ENCODE data around the gene ST8SIA2. TPM values are rescaled to one million over a fixed set of nuclear protein-coding genes. Genes with fewer than 3 reads are reported as not detected.

ST8SIA2 gene, protein sequence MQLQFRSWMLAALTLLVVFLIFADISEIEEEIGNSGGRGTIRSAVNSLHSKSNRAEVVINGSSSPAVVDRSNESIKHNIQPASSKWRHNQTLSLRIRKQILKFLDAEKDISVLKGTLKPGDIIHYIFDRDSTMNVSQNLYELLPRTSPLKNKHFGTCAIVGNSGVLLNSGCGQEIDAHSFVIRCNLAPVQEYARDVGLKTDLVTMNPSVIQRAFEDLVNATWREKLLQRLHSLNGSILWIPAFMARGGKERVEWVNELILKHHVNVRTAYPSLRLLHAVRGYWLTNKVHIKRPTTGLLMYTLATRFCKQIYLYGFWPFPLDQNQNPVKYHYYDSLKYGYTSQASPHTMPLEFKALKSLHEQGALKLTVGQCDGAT
- total RNA-seq (2021; ENCODE audit: unreplicated experiment), result 0.15 TPM
- not detected for polyA plus RNA-seq (2012; ENCODE audit: insufficient read length)
- percentile 12 among the genes with signal in this experiment for Bru-seq, nascent RNA
- BruChase-seq, experiment 1, labeled RNA remaining after a 2-hour chase, result percentile 9 among the genes with signal in this experiment
- BruChase-seq, experiment 2, labeled RNA remaining after a 6-hour chase, result percentile 8 among the genes with signal in this experiment
- long read RNA-seq, result 0 reads

DNA sequence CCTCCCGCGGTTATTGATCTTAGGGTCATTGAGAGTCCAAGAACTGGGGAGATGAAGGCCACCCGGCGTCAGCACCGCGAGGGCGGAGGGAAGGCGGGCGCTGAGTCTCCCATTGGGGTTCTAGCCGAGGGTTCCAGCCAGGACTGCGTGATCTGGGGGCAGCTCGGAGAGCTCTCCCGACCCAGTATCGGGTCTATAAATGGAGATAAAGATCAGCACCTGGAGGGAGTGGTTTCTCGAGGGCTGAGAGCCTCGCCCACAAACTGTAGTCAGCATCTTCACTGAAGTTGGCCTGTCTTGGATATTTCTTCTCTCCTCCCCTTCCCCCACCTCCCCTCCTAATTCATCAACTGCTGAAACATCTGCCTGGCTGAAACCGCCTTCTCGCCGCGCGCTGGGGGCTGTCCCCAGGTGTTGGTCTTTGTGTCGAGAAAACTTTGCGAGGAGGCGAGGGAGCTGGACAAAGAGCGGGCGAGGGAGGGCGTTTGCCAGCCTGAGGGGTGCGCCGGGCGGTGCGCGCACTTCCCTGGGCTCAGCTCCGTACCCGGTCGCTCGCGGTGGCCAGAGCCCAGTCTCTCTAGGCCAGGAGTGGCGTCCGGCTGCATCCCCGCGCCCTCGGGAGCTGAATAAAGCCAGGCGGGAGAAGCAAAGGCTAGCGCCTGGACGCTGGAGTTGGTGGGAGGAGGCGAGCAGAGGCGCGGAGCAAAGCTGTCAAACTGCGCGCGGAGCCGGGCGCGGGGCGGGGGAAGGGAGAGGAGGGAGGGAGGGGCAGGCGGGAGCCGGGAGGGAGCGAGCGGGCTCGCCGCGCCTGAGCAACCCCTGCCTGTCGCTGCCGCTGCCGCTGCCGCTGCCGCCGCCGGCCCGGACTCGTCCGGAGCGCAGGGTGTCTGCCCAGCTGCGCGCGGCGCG, at the start of gene ST8SIA2:
TSS of gene ST8SIA2 (plus strand) at position 811 of the 909 bp plus-strand sequence. CDS start 184 bp downstream, outside the sequence.
- POLR2A ChIA-PET, result no interaction called here
- no peak for DNase-seq (ENCODE audit: low read depth, low spot score)
- intact Hi-C loops (cut with micrococcal nuclease; ENCODE audit: unreplicated experiment), result no loop called here
- peaks cover 53% of the 10 kb centered on the region for H3K27me3 ChIP-seq (ENCODE audit: control insufficient read depth, insufficient read depth, low read length)
- H3K4me3 ChIP-seq (ENCODE audit: low read depth in 2 of 2, low read length in 2 of 2), result peak within 1 kb of the TSS; percentile 30 to 31; a peak in 3 of 4 replicates
- CTCF ChIA-PET, result interaction anchor here (0.6 to 0.7 kb wide), 4 partner anchors 49 to 563 kb away, joined by 3 to 9 read pairs (median 4); no protein-coding TSS in a partner anchor
- H3K27ac ChIP-seq (ENCODE audit: low read length), result no peak within 1 kb of the TSS
- BruUV-seq (replicated peaks), result no TSS peak
- TF ChIP-seq, protein P1, sequence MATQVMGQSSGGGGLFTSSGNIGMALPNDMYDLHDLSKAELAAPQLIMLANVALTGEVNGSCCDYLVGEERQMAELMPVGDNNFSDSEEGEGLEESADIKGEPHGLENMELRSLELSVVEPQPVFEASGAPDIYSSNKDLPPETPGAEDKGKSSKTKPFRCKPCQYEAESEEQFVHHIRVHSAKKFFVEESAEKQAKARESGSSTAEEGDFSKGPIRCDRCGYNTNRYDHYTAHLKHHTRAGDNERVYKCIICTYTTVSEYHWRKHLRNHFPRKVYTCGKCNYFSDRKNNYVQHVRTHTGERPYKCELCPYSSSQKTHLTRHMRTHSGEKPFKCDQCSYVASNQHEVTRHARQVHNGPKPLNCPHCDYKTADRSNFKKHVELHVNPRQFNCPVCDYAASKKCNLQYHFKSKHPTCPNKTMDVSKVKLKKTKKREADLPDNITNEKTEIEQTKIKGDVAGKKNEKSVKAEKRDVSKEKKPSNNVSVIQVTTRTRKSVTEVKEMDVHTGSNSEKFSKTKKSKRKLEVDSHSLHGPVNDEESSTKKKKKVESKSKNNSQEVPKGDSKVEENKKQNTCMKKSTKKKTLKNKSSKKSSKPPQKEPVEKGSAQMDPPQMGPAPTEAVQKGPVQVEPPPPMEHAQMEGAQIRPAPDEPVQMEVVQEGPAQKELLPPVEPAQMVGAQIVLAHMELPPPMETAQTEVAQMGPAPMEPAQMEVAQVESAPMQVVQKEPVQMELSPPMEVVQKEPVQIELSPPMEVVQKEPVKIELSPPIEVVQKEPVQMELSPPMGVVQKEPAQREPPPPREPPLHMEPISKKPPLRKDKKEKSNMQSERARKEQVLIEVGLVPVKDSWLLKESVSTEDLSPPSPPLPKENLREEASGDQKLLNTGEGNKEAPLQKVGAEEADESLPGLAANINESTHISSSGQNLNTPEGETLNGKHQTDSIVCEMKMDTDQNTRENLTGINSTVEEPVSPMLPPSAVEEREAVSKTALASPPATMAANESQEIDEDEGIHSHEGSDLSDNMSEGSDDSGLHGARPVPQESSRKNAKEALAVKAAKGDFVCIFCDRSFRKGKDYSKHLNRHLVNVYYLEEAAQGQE (IDR thresholded peaks at IDR 0.05; ENCODE audit: insufficient read depth in 1 of 2, low read depth in 2 of 2, low read length in 1 of 2), result no peak
- TF ChIP-seq, protein P2, sequence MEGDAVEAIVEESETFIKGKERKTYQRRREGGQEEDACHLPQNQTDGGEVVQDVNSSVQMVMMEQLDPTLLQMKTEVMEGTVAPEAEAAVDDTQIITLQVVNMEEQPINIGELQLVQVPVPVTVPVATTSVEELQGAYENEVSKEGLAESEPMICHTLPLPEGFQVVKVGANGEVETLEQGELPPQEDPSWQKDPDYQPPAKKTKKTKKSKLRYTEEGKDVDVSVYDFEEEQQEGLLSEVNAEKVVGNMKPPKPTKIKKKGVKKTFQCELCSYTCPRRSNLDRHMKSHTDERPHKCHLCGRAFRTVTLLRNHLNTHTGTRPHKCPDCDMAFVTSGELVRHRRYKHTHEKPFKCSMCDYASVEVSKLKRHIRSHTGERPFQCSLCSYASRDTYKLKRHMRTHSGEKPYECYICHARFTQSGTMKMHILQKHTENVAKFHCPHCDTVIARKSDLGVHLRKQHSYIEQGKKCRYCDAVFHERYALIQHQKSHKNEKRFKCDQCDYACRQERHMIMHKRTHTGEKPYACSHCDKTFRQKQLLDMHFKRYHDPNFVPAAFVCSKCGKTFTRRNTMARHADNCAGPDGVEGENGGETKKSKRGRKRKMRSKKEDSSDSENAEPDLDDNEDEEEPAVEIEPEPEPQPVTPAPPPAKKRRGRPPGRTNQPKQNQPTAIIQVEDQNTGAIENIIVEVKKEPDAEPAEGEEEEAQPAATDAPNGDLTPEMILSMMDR (IDR thresholded peaks at IDR 0.05), result no peak
- no peak for TF ChIP-seq TCF7L2 (IDR thresholded peaks at IDR 0.05; ENCODE audit: low read depth, low read length)
- in situ Hi-C loops (cut with HindIII; ENCODE audit: low pct_unique_long_range_greater_than_20kb, low sequenced_read_pairs), result no loop called here
- H3K36me3 ChIP-seq (ENCODE audit: control insufficient read depth, insufficient read depth, low read length), result no peaks in the 10 kb centered on the region
- peaks cover 5% of the 10 kb centered on the region; the same call in 1 of the 2 replicates for H3K4me1 ChIP-seq (ENCODE audit: control insufficient read depth, insufficient read depth, low read length)
- peak; percentile 79 for ATAC-seq
- H3K9me3 ChIP-seq (ENCODE audit: control insufficient read depth, insufficient read depth, low read depth, low read length), result no peaks in the 10 kb centered on the region

DNA sequence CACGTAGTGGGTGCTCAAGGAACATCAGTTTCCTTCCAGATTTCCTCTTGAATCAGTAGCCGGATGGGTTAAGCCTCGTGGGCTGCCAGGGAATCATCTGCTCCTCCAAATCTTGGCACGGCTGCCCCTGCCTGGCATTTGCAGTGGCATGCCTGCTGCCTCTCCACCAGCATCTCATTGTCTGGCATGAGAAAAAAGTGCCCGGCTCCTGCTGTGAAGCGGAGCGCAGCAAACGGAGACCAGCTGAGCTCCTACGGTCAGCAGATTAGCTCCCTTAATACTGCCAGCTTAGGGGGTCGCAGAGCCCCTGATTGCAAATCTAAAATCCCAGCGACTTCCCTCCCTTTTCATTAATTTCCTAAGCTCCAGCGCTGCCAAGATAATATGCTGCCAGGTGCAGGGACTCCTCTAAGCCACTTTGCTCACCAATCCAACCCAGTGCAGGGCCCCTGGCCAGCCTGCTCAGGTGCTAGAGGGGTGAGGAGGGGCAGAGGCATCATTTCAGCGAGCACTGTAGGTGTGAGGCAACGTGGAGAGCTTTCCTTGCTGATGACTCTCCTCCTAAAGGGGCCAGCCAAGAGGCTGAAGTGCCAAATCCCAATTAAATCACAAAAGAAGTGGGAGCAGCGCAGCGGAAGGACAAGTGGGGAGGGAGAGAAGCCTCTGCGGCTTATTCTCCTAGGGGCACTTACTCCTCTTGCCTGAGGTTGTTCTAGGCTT, 49.6 kb upstream of the ST8SIA2 start:
- Histone ChIP-seq H3K27me3 (ENCODE audit: control insufficient read depth, insufficient read depth, low read length) (peaks cover 2% of the 10 kb centered on the region; the same call in 1 of the 2 replicates), H3K36me3 (ENCODE audit: control insufficient read depth, insufficient read depth, low read length) (no peaks in the 10 kb centered on the region), H3K9me3 (ENCODE audit: control insufficient read depth, insufficient read depth, low read depth, low read length) (no peaks in the 10 kb centered on the region), H3K4me1 (ENCODE audit: control insufficient read depth, insufficient read depth, low read length) (no peaks in the 10 kb centered on the region), H3K27ac (ENCODE audit: low read length) (no peak overlapping the region), H3K4me3 (ENCODE audit: low read depth in 2 of 2, low read length in 2 of 2) (no peak overlapping the region)
- intact Hi-C loops (cut with micrococcal nuclease; ENCODE audit: unreplicated experiment) (no loop called here), in situ Hi-C loops (cut with HindIII; ENCODE audit: low pct_unique_long_range_greater_than_20kb, low sequenced_read_pairs) (no loop called here)
- ChIA-PET POLR2A (interaction anchor here (0.6 kb wide), 1 partner anchor 42 kb away, joined by 14 read pairs; no protein-coding TSS in a partner anchor), CTCF (no interaction called here)
- ATAC-seq (no peak), DNase-seq (ENCODE audit: low read depth, low spot score) (no peak)
- TF ChIP-seq TCF7L2 (IDR thresholded peaks at IDR 0.05; ENCODE audit: low read depth, low read length) (no peak), POLR2AphosphoS5 (IDR thresholded peaks at IDR 0.05; ENCODE audit: low read depth, low read length) (no peak), SIN3A (IDR thresholded peaks at IDR 0.05; ENCODE audit: borderline replicate concordance, insufficient read depth, low read depth, low read length) (no peak)
- TF ChIP-seq, protein P2 (IDR thresholded peaks at IDR 0.05), result no peak
- TF ChIP-seq, protein P1 (IDR thresholded peaks at IDR 0.05; ENCODE audit: insufficient read depth in 1 of 2, low read depth in 2 of 2, low read length in 1 of 2), result no peak
- BruUV-seq (replicated peaks), result no TSS peak
